GM23338 (cell line): ENCODE measurements around the gene ADSL. TPM values are rescaled to one million over a fixed set of nuclear protein-coding genes. Genes with fewer than 3 reads are reported as not detected.

Experiments used
- ATAC-seq: fragments of 200-7000 bp; cut with Tn5 transposase; 3 replicates; pipeline ENCODE4 v1.9.1; 2020
- DNase-seq: peaks from one replicate; pipeline ENCODE4 v3.0.0-alpha.2; 2015; ENCODE audit warnings: low spot score
- H2AFZ ChIP-seq: fragments of 200-600 bp; sonication (generic); 2 replicates; pipeline ENCODE4 v1.8.0; 2016; ENCODE audit warnings: antibody characterized with exemption, mild to moderate bottlenecking, moderate library complexity
- H3F3A ChIP-seq: fragments of 200-600 bp; sonication (generic); replicated peaks from 2 replicates; pipeline ENCODE4 v1.8.0; 2017; ENCODE audit warnings: antibody characterized with exemption, mixed run types, low read depth
- H3K27ac ChIP-seq: fragments of 200-600 bp; sonication (generic); 2 replicates; pipeline ENCODE4 v1.6.1; 2016; ENCODE audit warnings: low read depth
- H3K27me3 ChIP-seq: fragments of 200-600 bp; sonication (generic); 2 replicates; pipeline ENCODE4 v1.8.0; 2016; ENCODE audit warnings: mild to moderate bottlenecking, mixed run types, moderate library complexity; ENCODE audit not compliant: insufficient read depth
- H3K36me3 ChIP-seq: fragments of 200-600 bp; sonication (generic); 2 replicates; pipeline ENCODE4 v1.8.0; 2016; ENCODE audit warnings: mild to moderate bottlenecking; ENCODE audit not compliant: insufficient read depth
- H3K4me1 ChIP-seq: fragments of 200-600 bp; sonication (generic); 2 replicates; pipeline ENCODE4 v1.8.0; 2016; ENCODE audit warnings: mild to moderate bottlenecking, moderate library complexity; ENCODE audit not compliant: insufficient read depth
- H3K4me2 ChIP-seq: fragments of 200-600 bp; sonication (generic); 2 replicates; pipeline ENCODE4 v1.7.1; 2017; ENCODE audit warnings: mixed run types
- H3K4me3 ChIP-seq: fragments of 200-600 bp; sonication (generic); 2 replicates; pipeline ENCODE4 v1.6.1; 2016; ENCODE audit warnings: mixed run types
- H3K79me2 ChIP-seq: fragments of 200-600 bp; sonication (generic); replicated peaks from 2 replicates; pipeline ENCODE4 v1.8.0; 2017; ENCODE audit warnings: mild to moderate bottlenecking; ENCODE audit not compliant: insufficient read depth
- H3K9me2 ChIP-seq: fragments of 200-600 bp; sonication (generic); 2 replicates; pipeline ENCODE4 v1.8.0; 2017; ENCODE audit not compliant: insufficient read depth
- H4K20me1 ChIP-seq: fragments of 200-600 bp; sonication (generic); replicated peaks from 2 replicates; pipeline ENCODE4 v1.8.0; 2017; ENCODE audit warnings: mild to moderate bottlenecking; ENCODE audit not compliant: insufficient read depth
- H3K27ac Mint-ChIP-seq: 2 replicates; pipeline ENCODE4 v1.8.0; 2020; ENCODE audit warnings: inconsistent platforms, mild to moderate bottlenecking, moderate library complexity, mixed read lengths
- H3K27me3 Mint-ChIP-seq: 3 replicates; pipeline ENCODE4 v1.8.0; 2022; ENCODE audit warnings: low read depth, mild to moderate bottlenecking, moderate library complexity, mixed read lengths, inconsistent platforms; ENCODE audit not compliant: insufficient read depth, poor library complexity
- H3K36me3 Mint-ChIP-seq: 3 replicates; pipeline ENCODE4 v1.8.0; 2021; ENCODE audit warnings: low read depth, mild to moderate bottlenecking, inconsistent platforms, moderate library complexity, mixed read lengths
- H3K4me1 Mint-ChIP-seq: 3 replicates; pipeline ENCODE4 v1.8.0; 2020; ENCODE audit warnings: mild to moderate bottlenecking, inconsistent platforms, mixed read lengths
- H3K4me3 Mint-ChIP-seq: 3 replicates; pipeline ENCODE4 v1.8.0; 2021; ENCODE audit warnings: moderate library complexity, mild to moderate bottlenecking, inconsistent platforms, mixed read lengths
- H3K9me3 Mint-ChIP-seq: 3 replicates; pipeline ENCODE4 v1.8.0; 2020; ENCODE audit warnings: moderate library complexity, mild to moderate bottlenecking, inconsistent platforms, mixed read lengths
- EZH2 ChIP-seq: fragments of 200-600 bp; sonication (generic); IDR thresholded peaks from one replicate; pipeline ENCODE4 v1.8.0; 2017; ENCODE audit warnings: antibody characterized with exemption, mild to moderate bottlenecking, low read depth; ENCODE audit not compliant: unreplicated experiment
- EZH2phosphoT487 ChIP-seq: fragments of 200-600 bp; sonication (generic); IDR thresholded peaks from one replicate; pipeline ENCODE4 v1.8.1; 2018; ENCODE audit warnings: antibody characterized with exemption; ENCODE audit not compliant: unreplicated experiment
- JUNB ChIP-seq: IDR thresholded peaks from one replicate; pipeline ENCODE4 v1.6.1; 2016; ENCODE audit warnings: antibody characterized with exemption; ENCODE audit not compliant: unreplicated experiment
- NANOG ChIP-seq: IDR thresholded peaks from 2 replicates; pipeline ENCODE4 v1.6.1; 2016; ENCODE audit warnings: antibody characterized with exemption, borderline replicate concordance
- ZNF114 ChIP-seq: fragments of 250-450 bp; sonication (Bioruptor Pico); IDR thresholded peaks from 2 replicates; pipeline ENCODE4 v1.5.0; 2020; ENCODE audit warnings: mild to moderate bottlenecking, moderate library complexity
- polyA plus RNA-seq: library from polyadenylated mRNA; unstranded; fragments of >200 nt; fragmentation: Nextera tagmentation; extraction: Ambion mirVana; gene quantifications from 2 replicates; pipeline ENCODE4 v1.2.1, GENCODE V29; 2016
- total RNA-seq: library from RNA; depleted of rRNA; stranded (reverse); fragments of >200 nt; shearing (Covaris generic); gene quantifications from 2 replicates; pipeline ENCODE4 v1.2.3, GENCODE V29; 2014
- TF ChIP-seq, protein P1 (sequence below), 2 experiments: fragments of 200-600 bp in 1 of 2; sonication (generic) in 1 of 2; conservative IDR thresholded peaks; 2 replicates each; pipeline versions ENCODE4 v1.5.1 to v1.6.1; 2016 to 2017; ENCODE audit warnings: antibody characterized with exemption in 2 of 2, low read depth in 2 of 2, mild to moderate bottlenecking in 2 of 2, moderate library complexity in 1 of 2
- TF ChIP-seq, protein P2 (sequence below): IDR thresholded peaks from 2 replicates; pipeline ENCODE4 v1.6.1; 2016; ENCODE audit warnings: antibody characterized with exemption

The ADSL gene
- total and polyA plus RNA-seq, 2 experiments from 2014 or later, result 120 to 232 TPM

DNA sequence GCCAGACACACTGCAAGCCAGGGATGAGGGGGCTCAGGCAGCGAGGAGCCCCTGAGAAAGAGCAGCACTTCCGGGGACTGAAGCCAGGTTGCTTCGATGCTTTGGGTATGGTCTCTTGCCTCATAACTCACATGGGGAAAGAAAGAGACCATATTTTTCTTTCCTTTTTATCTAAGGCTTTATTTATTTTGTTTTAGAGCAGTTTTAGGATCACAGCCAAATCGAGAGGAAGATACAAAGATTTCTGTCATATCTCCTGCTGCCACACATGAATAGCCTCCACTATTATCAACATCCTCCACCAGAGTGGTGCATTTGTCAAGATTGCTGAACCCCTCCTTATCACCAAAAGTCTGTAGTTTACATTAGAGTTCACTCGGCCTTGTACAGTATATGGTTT, 24.3 kb upstream of the ADSL start:
- Mint-ChIP-seq H3K4me3 (no peak overlapping the region), H3K27me3 (peaks cover 15% of the 10 kb centered on the region), H3K36me3 (peaks cover 59% of the 10 kb centered on the region), H3K4me1 (peaks cover 35% of the 10 kb centered on the region), H3K27ac (no peak overlapping the region), H3K9me3 (no peaks in the 10 kb centered on the region)
- Histone ChIP-seq H3K27ac (no peak overlapping the region), H3K27me3 (no peaks in the 10 kb centered on the region), H4K20me1 (no peaks in the 10 kb centered on the region; the same call in 1 of the 2 replicates), H3K4me1 (peaks cover 24% of the 10 kb centered on the region), H3F3A (0 out of 2 replicates have a peak, but pooled peaks cover 3% of the 10 kb centered on the region), H3K4me2 (no peak overlapping the region), H2AFZ (no peak overlapping the region), H3K36me3 (peaks cover 17% of the 10 kb centered on the region), H3K79me2 (no peaks in the 10 kb centered on the region), H3K9me2 (no peaks in the 10 kb centered on the region), H3K4me3 (no peak overlapping the region)
- DNase-seq (no peak), ATAC-seq (no peak)
- TF ChIP-seq, protein P1, sequence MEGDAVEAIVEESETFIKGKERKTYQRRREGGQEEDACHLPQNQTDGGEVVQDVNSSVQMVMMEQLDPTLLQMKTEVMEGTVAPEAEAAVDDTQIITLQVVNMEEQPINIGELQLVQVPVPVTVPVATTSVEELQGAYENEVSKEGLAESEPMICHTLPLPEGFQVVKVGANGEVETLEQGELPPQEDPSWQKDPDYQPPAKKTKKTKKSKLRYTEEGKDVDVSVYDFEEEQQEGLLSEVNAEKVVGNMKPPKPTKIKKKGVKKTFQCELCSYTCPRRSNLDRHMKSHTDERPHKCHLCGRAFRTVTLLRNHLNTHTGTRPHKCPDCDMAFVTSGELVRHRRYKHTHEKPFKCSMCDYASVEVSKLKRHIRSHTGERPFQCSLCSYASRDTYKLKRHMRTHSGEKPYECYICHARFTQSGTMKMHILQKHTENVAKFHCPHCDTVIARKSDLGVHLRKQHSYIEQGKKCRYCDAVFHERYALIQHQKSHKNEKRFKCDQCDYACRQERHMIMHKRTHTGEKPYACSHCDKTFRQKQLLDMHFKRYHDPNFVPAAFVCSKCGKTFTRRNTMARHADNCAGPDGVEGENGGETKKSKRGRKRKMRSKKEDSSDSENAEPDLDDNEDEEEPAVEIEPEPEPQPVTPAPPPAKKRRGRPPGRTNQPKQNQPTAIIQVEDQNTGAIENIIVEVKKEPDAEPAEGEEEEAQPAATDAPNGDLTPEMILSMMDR (conservative IDR thresholded peaks at IDR 0.05; ENCODE audit: low read depth in 2 of 2), result no peak
- no peak for TF ChIP-seq EZH2
- no peak for TF ChIP-seq ZNF114

DNA sequence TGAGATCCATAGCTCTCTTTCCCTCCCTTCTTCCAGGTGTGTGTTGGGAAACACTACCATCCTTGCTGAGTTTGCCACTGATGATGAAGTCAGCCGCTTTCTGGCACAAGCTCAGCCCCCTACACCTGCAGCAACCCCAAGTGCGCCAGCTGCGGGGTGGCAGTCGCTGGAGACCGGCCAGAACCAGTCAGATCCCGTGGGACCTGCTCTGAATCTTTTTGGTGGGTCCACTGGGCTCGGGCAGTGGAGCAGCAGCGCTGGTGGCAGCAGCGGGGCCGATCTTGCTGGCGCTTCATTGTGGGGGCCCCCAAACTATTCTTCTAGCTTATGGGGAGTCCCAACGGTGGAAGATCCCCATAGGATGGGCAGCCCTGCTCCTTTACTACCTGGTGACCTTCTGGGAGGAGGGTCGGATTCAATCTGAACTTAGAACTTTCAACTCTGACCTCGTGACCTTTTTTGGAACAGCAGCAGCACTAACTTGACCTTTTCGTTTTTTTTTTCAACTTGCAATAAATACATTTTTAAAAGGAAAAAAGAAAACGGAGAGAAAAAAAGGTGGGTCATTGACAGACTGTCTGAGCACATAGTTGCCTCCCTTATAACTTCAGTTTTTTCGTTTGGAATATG, 23.4 kb upstream of the ADSL start:
- Histone ChIP-seq H3K4me2 (no peak overlapping the region), H4K20me1 (peaks cover 4% of the 10 kb centered on the region; the same call in 1 of the 2 replicates), H3K4me1 (peaks cover 26% of the 10 kb centered on the region), H3K79me2 (no peaks in the 10 kb centered on the region), H3K4me3 (no peak overlapping the region), H3F3A (0 out of 2 replicates have a peak, but pooled peaks cover 3% of the 10 kb centered on the region), H3K9me2 (no peaks in the 10 kb centered on the region), H3K27me3 (no peaks in the 10 kb centered on the region), H2AFZ (no peak overlapping the region), H3K27ac (no peak overlapping the region), H3K36me3 (peaks cover 8% of the 10 kb centered on the region; the same call in 1 of the 2 replicates)
- Mint-ChIP-seq H3K27me3 (peaks cover 19% of the 10 kb centered on the region), H3K4me1 (peaks cover 44% of the 10 kb centered on the region), H3K36me3 (peaks cover 49% of the 10 kb centered on the region), H3K9me3 (no peaks in the 10 kb centered on the region), H3K27ac (no peak overlapping the region), H3K4me3 (no peak overlapping the region)
- no peak for ATAC-seq
- TF ChIP-seq, protein P2, sequence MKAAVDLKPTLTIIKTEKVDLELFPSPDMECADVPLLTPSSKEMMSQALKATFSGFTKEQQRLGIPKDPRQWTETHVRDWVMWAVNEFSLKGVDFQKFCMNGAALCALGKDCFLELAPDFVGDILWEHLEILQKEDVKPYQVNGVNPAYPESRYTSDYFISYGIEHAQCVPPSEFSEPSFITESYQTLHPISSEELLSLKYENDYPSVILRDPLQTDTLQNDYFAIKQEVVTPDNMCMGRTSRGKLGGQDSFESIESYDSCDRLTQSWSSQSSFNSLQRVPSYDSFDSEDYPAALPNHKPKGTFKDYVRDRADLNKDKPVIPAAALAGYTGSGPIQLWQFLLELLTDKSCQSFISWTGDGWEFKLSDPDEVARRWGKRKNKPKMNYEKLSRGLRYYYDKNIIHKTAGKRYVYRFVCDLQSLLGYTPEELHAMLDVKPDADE, result no peak
- TF ChIP-seq JUNB, result no peak
- TF ChIP-seq NANOG, result no peak
- no peak for TF ChIP-seq EZH2phosphoT487
- no peak for TF ChIP-seq EZH2
- no peak for TF ChIP-seq ZNF114
- DNase-seq, result no peak
